Hepatocyte (in vitro differentiated cells): ENCODE measurements around the gene MAPKBP1.

ENCODE experiments used
- EZH2 ChIP-seq: fragments of 200-600 bp; sonication (generic); IDR thresholded peaks from 2 replicates; pipeline ENCODE4 v1.6.1; 2016; ENCODE audit warnings: antibody characterized with exemption, mild to moderate bottlenecking, borderline replicate concordance
- TF ChIP-seq, protein P1 (sequence below): fragments of 200-600 bp; sonication (generic); IDR thresholded peaks from 2 replicates; pipeline ENCODE4 v1.5.1; 2016; ENCODE audit warnings: antibody characterized with exemption, mild to moderate bottlenecking; ENCODE audit not compliant: poor library complexity

GRCh38 chr15:41849861-41850260 is 75.6 kb downstream of the MAPKBP1 start:
- TF ChIP-seq, protein P1, sequence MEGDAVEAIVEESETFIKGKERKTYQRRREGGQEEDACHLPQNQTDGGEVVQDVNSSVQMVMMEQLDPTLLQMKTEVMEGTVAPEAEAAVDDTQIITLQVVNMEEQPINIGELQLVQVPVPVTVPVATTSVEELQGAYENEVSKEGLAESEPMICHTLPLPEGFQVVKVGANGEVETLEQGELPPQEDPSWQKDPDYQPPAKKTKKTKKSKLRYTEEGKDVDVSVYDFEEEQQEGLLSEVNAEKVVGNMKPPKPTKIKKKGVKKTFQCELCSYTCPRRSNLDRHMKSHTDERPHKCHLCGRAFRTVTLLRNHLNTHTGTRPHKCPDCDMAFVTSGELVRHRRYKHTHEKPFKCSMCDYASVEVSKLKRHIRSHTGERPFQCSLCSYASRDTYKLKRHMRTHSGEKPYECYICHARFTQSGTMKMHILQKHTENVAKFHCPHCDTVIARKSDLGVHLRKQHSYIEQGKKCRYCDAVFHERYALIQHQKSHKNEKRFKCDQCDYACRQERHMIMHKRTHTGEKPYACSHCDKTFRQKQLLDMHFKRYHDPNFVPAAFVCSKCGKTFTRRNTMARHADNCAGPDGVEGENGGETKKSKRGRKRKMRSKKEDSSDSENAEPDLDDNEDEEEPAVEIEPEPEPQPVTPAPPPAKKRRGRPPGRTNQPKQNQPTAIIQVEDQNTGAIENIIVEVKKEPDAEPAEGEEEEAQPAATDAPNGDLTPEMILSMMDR = no peak
- no peak for TF ChIP-seq EZH2
